Suprapubic skin (tissue), 4 donors: ENCODE results near the gene VPS13C. TPM values are rescaled to one million over a fixed set of nuclear protein-coding genes. Genes with fewer than 3 reads are reported as not detected.

Experiments
- DNase-seq, 2 donors: peaks; one replicate each; pipeline ENCODE4 v3.0.0-alpha.2; 2019; ENCODE audit warnings: low spot score in 2 of 2
- H3K27ac ChIP-seq: fragments of 200-600 bp; sonication (generic); one replicate; pipeline ENCODE4 v1.5.1; 2019
- H3K27me3 ChIP-seq: fragments of 200-600 bp; sonication (generic); one replicate; pipeline ENCODE4 v1.5.1; 2019
- H3K36me3 ChIP-seq: fragments of 200-600 bp; sonication (generic); one replicate; pipeline ENCODE4 v1.5.1; 2019
- H3K4me1 ChIP-seq: fragments of 200-600 bp; sonication (generic); one replicate; pipeline ENCODE4 v1.5.1; 2019
- H3K4me3 ChIP-seq: fragments of 200-600 bp; sonication (generic); one replicate; pipeline ENCODE4 v1.5.1; 2019; ENCODE audit warnings: mild to moderate bottlenecking
- H3K9me3 ChIP-seq: fragments of 200-600 bp; sonication (generic); one replicate; pipeline ENCODE4 v1.5.1; 2019
- CTCF ChIP-seq, 2 donors: fragments of 200-600 bp in 1 of 2; fragments of 450-650 bp in 1 of 2; sonication (generic) in 1 of 2; IDR thresholded peaks; one replicate each; pipeline ENCODE4 v1.5.1; 2016 to 2019; ENCODE audit warnings: antibody characterized with exemption in 2 of 2, mild to moderate bottlenecking in 1 of 2, moderate library complexity in 1 of 2
- EP300 ChIP-seq: sonication (generic); formaldehyde crosslinking; IDR thresholded peaks from one replicate; pipeline ENCODE4 v1.6.1; 2017; ENCODE audit warnings: antibody characterized with exemption
- POLR2A ChIP-seq, 2 donors: fragments of 450-650 bp; IDR thresholded peaks; one replicate each; pipeline ENCODE4 v1.6.1; 2017; ENCODE audit warnings: antibody characterized with exemption in 2 of 2, mild to moderate bottlenecking in 2 of 2, moderate library complexity in 2 of 2
- POLR2AphosphoS5 ChIP-seq, 3 donors: sonication (generic); formaldehyde crosslinking; IDR thresholded peaks; one replicate each; pipeline ENCODE4 v1.6.1; 2017; ENCODE audit warnings: antibody characterized with exemption in 3 of 3
- WGBS: methylation state at CpG from one replicate; pipeline ENCODE4 v1.1.5; 2018; 5-methylcytosine and 5-hydroxymethylcytosine counted together
- total RNA-seq, 4 donors: library from RNA; depleted of rRNA; stranded (reverse); fragments of >200 nt; gene quantifications; one replicate each; pipeline ENCODE4 v1.1.0, GENCODE V29; 2016

The VPS13C gene
- total RNA-seq, 4 donors from 2014 or later: 30.4 to 74.3 (median 42.8) TPM

- Histone ChIP-seq H3K27me3 (peaks cover 3% of the 10 kb centered on the region), H3K9me3 (no peaks in the 10 kb centered on the region), H3K36me3 (no peaks in the 10 kb centered on the region), H3K27ac (no peak overlapping the region), H3K4me1 (peaks cover 5% of the 10 kb centered on the region), H3K4me3 (no peak overlapping the region)
- 7% methylated on average over 9 of the region's 9 CpGs for WGBS
- TF ChIP-seq POLR2A (IDR thresholded peaks at IDR 0.05): no peak
- no peak for TF ChIP-seq POLR2AphosphoS5 (IDR thresholded peaks at IDR 0.05)
- TF ChIP-seq CTCF (IDR thresholded peaks at IDR 0.05): peak; percentile 55 to 91
- no peak for TF ChIP-seq EP300
- DNase-seq: peak in 1 of 2 donors; percentile 75
These were observed 224.6 kb downstream of the VPS13C start for GRCh38 chr15:61835496-61836106.

GRCh38 chr15:61835029-61835428, 225.2 kb downstream of the VPS13C start:
- Histone ChIP-seq H3K27me3 (peaks cover 3% of the 10 kb centered on the region), H3K36me3 (no peaks in the 10 kb centered on the region), H3K9me3 (no peaks in the 10 kb centered on the region), H3K4me1 (peaks cover 5% of the 10 kb centered on the region), H3K4me3 (no peak overlapping the region), H3K27ac (no peak overlapping the region)
- no peak for DNase-seq
- TF ChIP-seq EP300 (no peak), POLR2AphosphoS5 (IDR thresholded peaks at IDR 0.05) (no peak), CTCF (IDR thresholded peaks at IDR 0.05) (no peak), POLR2A (IDR thresholded peaks at IDR 0.05) (no peak)
- 93% methylated on average over 9 of the region's 9 CpGs for WGBS

GRCh38 chr15:61834076-61834697, 226.1 kb downstream of the VPS13C start:
- WGBS: 23% methylated on average over 15 of the region's 16 CpGs
- TF ChIP-seq EP300: no peak
- peak; percentile 96 to 97 for TF ChIP-seq CTCF (IDR thresholded peaks at IDR 0.05)
- Histone ChIP-seq H3K36me3 (no peaks in the 10 kb centered on the region), H3K4me3 (no peak overlapping the region), H3K27me3 (peaks cover 3% of the 10 kb centered on the region), H3K4me1 (peaks cover 5% of the 10 kb centered on the region), H3K9me3 (no peaks in the 10 kb centered on the region), H3K27ac (no peak overlapping the region)
- peak in 1 of 2 donors; percentile 89 for DNase-seq

- Histone ChIP-seq H3K4me1 (peaks cover 5% of the 10 kb centered on the region), H3K27me3 (peaks cover 3% of the 10 kb centered on the region)
- WGBS: 93% methylated on average over 6 of the region's 6 CpGs
These were observed 228.0 kb downstream of the VPS13C start for GRCh38 chr15:61832223-61832622.

More at GRCh38 chr15:61832223-61832622, 228.0 kb downstream of the VPS13C start:
- H3K9me3 ChIP-seq: no peaks in the 10 kb centered on the region
- H3K36me3 ChIP-seq: no peaks in the 10 kb centered on the region
- H3K27ac ChIP-seq: no peak overlapping the region
- no peak overlapping the region for H3K4me3 ChIP-seq
- no peak for TF ChIP-seq POLR2AphosphoS5 (IDR thresholded peaks at IDR 0.05)
- no peak for TF ChIP-seq POLR2A (IDR thresholded peaks at IDR 0.05)
- no peak for TF ChIP-seq CTCF (IDR thresholded peaks at IDR 0.05)
- TF ChIP-seq EP300: no peak
- DNase-seq: no peak
